Stimulated activated CD8-positive, alpha-beta memory T cell treated with anti-CD3 and anti-CD28 coated beads, Interleukin-4, amount 100 ng/mL, for 4 hours (primary cell): Measurements from ENCODE around the gene SLC37A1.

Source experiments
- DNase-seq, 2 donors: peaks; one replicate each; pipeline ENCODE4 v3.0.0-alpha.2; 2020; ENCODE audit warnings: low read depth in 2 of 2, low spot score in 1 of 2

SLC37A1 gene

GRCh38 chr21:42558846-42559245, 45.2 kb downstream of the SLC37A1 start:
- DNase-seq, result no peak

GRCh38 chr21:42559326-42559725, 45.7 kb downstream of the SLC37A1 start:
- no peak for DNase-seq

GRCh38 chr21:42560517-42561179, 47.0 kb downstream of the SLC37A1 start:
- DNase-seq, result no peak

GRCh38 chr21:42561762-42562650, 48.4 kb downstream of the SLC37A1 start:
- DNase-seq, result no peak

GRCh38 chr21:42562816-42563215, 49.2 kb downstream of the SLC37A1 start:
- DNase-seq, result no peak

GRCh38 chr21:42563261-42563660, 49.6 kb downstream of the SLC37A1 start:
- DNase-seq, result no peak

- DNase-seq, result no peak
Measured at GRCh38 chr21:42563686-42564085, 50.0 kb downstream of the SLC37A1 start.

GRCh38 chr21:42564561-42564971, 50.9 kb downstream of the SLC37A1 start:
- no peak for DNase-seq

- no peak for DNase-seq
Measured at GRCh38 chr21:42565206-42565810, 51.7 kb downstream of the SLC37A1 start.

- DNase-seq, result no peak
Measured at GRCh38 chr21:42565886-42566523, 52.4 kb downstream of the SLC37A1 start.

GRCh38 chr21:42566524-42567213, 53.0 kb downstream of the SLC37A1 start:
- DNase-seq, result no peak

GRCh38 chr21:42567214-42567555, 53.5 kb downstream of the SLC37A1 start:
- no peak for DNase-seq

GRCh38 chr21:42567861-42568260, 54.2 kb downstream of the SLC37A1 start:
- no peak for DNase-seq

- no peak for DNase-seq
Measured at GRCh38 chr21:42568376-42568775, 54.7 kb downstream of the SLC37A1 start.

GRCh38 chr21:42568866-42569731, 55.4 kb downstream of the SLC37A1 start:
- DNase-seq, result no peak

- no peak for DNase-seq
Measured at GRCh38 chr21:42569732-42570301, 56.2 kb downstream of the SLC37A1 start.

- no peak for DNase-seq
Measured at GRCh38 chr21:42570362-42570761, 56.7 kb downstream of the SLC37A1 start.

GRCh38 chr21:42570841-42571387, 57.3 kb downstream of the SLC37A1 start:
- no peak for DNase-seq

- no peak for DNase-seq
Measured at GRCh38 chr21:42571391-42572150, 57.9 kb downstream of the SLC37A1 start.
